SJCRH30 (cell line): ENCODE data around the gene SULF2. TPM values are rescaled to one million over a fixed set of nuclear protein-coding genes. Genes with fewer than 3 reads are reported as not detected.
A peak's percentile ranks its signal among the peaks of the same experiment; 100 is the strongest.

Experiments
- DNase-seq, 2 experiments: peaks; one replicate each; pipeline ENCODE4 v3.0.0-alpha.2; 2015 to 2020
- H3K27ac ChIP-seq: fragments of 250-450 bp; sonication (Bioruptor Pico); 2 replicates; pipeline ENCODE4 v1.5.1; 2020; ENCODE audit warnings: mild to moderate bottlenecking, moderate library complexity
- H3K27me3 ChIP-seq: fragments of 250-450 bp; sonication (Bioruptor Pico); 2 replicates; pipeline ENCODE4 v1.5.1; 2020; ENCODE audit warnings: mild to moderate bottlenecking, moderate library complexity
- H3K36me3 ChIP-seq: fragments of 250-450 bp; sonication (Bioruptor Pico); 2 replicates; pipeline ENCODE4 v1.5.1; 2020; ENCODE audit warnings: mild to moderate bottlenecking, moderate library complexity
- H3K4me1 ChIP-seq: fragments of 250-450 bp; sonication (Bioruptor Pico); 2 replicates; pipeline ENCODE4 v1.5.1; 2020; ENCODE audit warnings: mild to moderate bottlenecking, moderate library complexity
- H3K4me3 ChIP-seq: fragments of 250-450 bp; sonication (Bioruptor Pico); 2 replicates; pipeline ENCODE4 v1.5.1; 2020; ENCODE audit warnings: mild to moderate bottlenecking, moderate library complexity
- H3K9me3 ChIP-seq: fragments of 250-450 bp; sonication (Bioruptor Pico); replicated peaks from 2 replicates; pipeline ENCODE4 v1.5.1; 2020; ENCODE audit warnings: mild to moderate bottlenecking, moderate library complexity
- total RNA-seq: library from RNA; depleted of rRNA; stranded (reverse); fragments of >200 nt; shearing (Covaris generic); gene quantifications from 2 replicates; pipeline ENCODE4 v1.2.3, GENCODE V29; 2014

Gene SULF2
- total RNA-seq, 1 experiment from 2014 or later = 122 TPM

GRCh38 chr20:47678536-47678935, 106.7 kb downstream of the SULF2 start:
- no peak overlapping the region for H3K4me3 ChIP-seq
- H3K27ac ChIP-seq = no peak overlapping the region
- H3K36me3 ChIP-seq = peaks cover 8% of the 10 kb centered on the region
- no peaks in the 10 kb centered on the region for H3K27me3 ChIP-seq
- no peaks in the 10 kb centered on the region for H3K9me3 ChIP-seq
- DNase-seq = no peak
- no peaks in the 10 kb centered on the region for H3K4me1 ChIP-seq

GRCh38 chr20:47677635-47678453, 107.4 kb downstream of the SULF2 start:
- DNase-seq = peak; percentile 63 to 75
- H3K4me3 ChIP-seq = no peak overlapping the region
- H3K9me3 ChIP-seq = no peaks in the 10 kb centered on the region
- no peaks in the 10 kb centered on the region for H3K4me1 ChIP-seq
- peaks cover 8% of the 10 kb centered on the region for H3K36me3 ChIP-seq
- H3K27me3 ChIP-seq = no peaks in the 10 kb centered on the region
- H3K27ac ChIP-seq = no peak overlapping the region

GRCh38 chr20:47676912-47677634, 108.2 kb downstream of the SULF2 start:
- Histone ChIP-seq H3K9me3 (no peaks in the 10 kb centered on the region), H3K4me1 (no peaks in the 10 kb centered on the region), H3K4me3 (no peak overlapping the region), H3K27ac (no peak overlapping the region), H3K36me3 (peaks cover 8% of the 10 kb centered on the region), H3K27me3 (no peaks in the 10 kb centered on the region)
- DNase-seq = no peak

- no peaks in the 10 kb centered on the region for H3K9me3 ChIP-seq
- no peak overlapping the region for H3K27ac ChIP-seq
- H3K4me3 ChIP-seq = no peak overlapping the region
- no peaks in the 10 kb centered on the region for H3K4me1 ChIP-seq
- no peak for DNase-seq
- H3K36me3 ChIP-seq = peaks cover 5% of the 10 kb centered on the region
- no peaks in the 10 kb centered on the region for H3K27me3 ChIP-seq
Measured at GRCh38 chr20:47676219-47676721, 109.0 kb downstream of the SULF2 start.

- no peak overlapping the region for H3K27ac ChIP-seq
- H3K36me3 ChIP-seq = no peaks in the 10 kb centered on the region
- H3K4me1 ChIP-seq = no peaks in the 10 kb centered on the region
- DNase-seq = no peak
- no peaks in the 10 kb centered on the region for H3K9me3 ChIP-seq
- no peaks in the 10 kb centered on the region for H3K27me3 ChIP-seq
- no peak overlapping the region for H3K4me3 ChIP-seq
Measured at GRCh38 chr20:47675190-47676142, 109.8 kb downstream of the SULF2 start.

- Histone ChIP-seq H3K9me3 (no peaks in the 10 kb centered on the region), H3K36me3 (no peaks in the 10 kb centered on the region), H3K27ac (no peak overlapping the region), H3K4me1 (no peaks in the 10 kb centered on the region), H3K4me3 (no peak overlapping the region), H3K27me3 (no peaks in the 10 kb centered on the region)
- DNase-seq = no peak
Measured at GRCh38 chr20:47674686-47675085, 110.6 kb downstream of the SULF2 start.

- H3K4me1 ChIP-seq = no peaks in the 10 kb centered on the region
- no peak overlapping the region for H3K27ac ChIP-seq
- no peaks in the 10 kb centered on the region for H3K27me3 ChIP-seq
- H3K36me3 ChIP-seq = peaks cover 2% of the 10 kb centered on the region; the same call in 1 of the 2 replicates
- no peak for DNase-seq
- H3K9me3 ChIP-seq = no peaks in the 10 kb centered on the region
- no peak overlapping the region for H3K4me3 ChIP-seq
Measured at GRCh38 chr20:47674145-47674544, 111.1 kb downstream of the SULF2 start.

GRCh38 chr20:47673671-47673955, 111.7 kb downstream of the SULF2 start:
- no peak for DNase-seq
- no peak overlapping the region for H3K27ac ChIP-seq
- no peaks in the 10 kb centered on the region for H3K4me1 ChIP-seq
- no peaks in the 10 kb centered on the region for H3K9me3 ChIP-seq
- peaks cover 5% of the 10 kb centered on the region; the same call in 1 of the 2 replicates for H3K36me3 ChIP-seq
- no peaks in the 10 kb centered on the region for H3K27me3 ChIP-seq
- no peak overlapping the region for H3K4me3 ChIP-seq

GRCh38 chr20:47672886-47673670, 112.2 kb downstream of the SULF2 start:
- peaks cover 5% of the 10 kb centered on the region; the same call in 1 of the 2 replicates for H3K36me3 ChIP-seq
- no peak overlapping the region for H3K4me3 ChIP-seq
- no peak for DNase-seq
- no peaks in the 10 kb centered on the region for H3K4me1 ChIP-seq
- no peaks in the 10 kb centered on the region for H3K27me3 ChIP-seq
- no peaks in the 10 kb centered on the region for H3K9me3 ChIP-seq
- no peak overlapping the region for H3K27ac ChIP-seq

- DNase-seq = no peak
- no peak overlapping the region for H3K4me3 ChIP-seq
- H3K4me1 ChIP-seq = no peaks in the 10 kb centered on the region
- H3K9me3 ChIP-seq = no peaks in the 10 kb centered on the region
- peaks cover 5% of the 10 kb centered on the region; the same call in 1 of the 2 replicates for H3K36me3 ChIP-seq
- H3K27ac ChIP-seq = no peak overlapping the region
- H3K27me3 ChIP-seq = no peaks in the 10 kb centered on the region
Measured at GRCh38 chr20:47672166-47672565, 113.1 kb downstream of the SULF2 start.

- H3K4me3 ChIP-seq = no peak overlapping the region
- DNase-seq = no peak
Measured at GRCh38 chr20:47670913-47671312, 114.4 kb downstream of the SULF2 start.

GRCh38 chr20:47669927-47670890, 115.1 kb downstream of the SULF2 start:
- DNase-seq = no peak
- Histone ChIP-seq H3K4me1 (no peaks in the 10 kb centered on the region), H3K4me3 (no peak overlapping the region), H3K36me3 (peaks cover 5% of the 10 kb centered on the region; the same call in 1 of the 2 replicates), H3K27me3 (no peaks in the 10 kb centered on the region), H3K9me3 (no peaks in the 10 kb centered on the region), H3K27ac (no peak overlapping the region)

More at GRCh38 chr20:47670913-47671312, 114.4 kb downstream of the SULF2 start:
- Histone ChIP-seq H3K9me3 (no peaks in the 10 kb centered on the region), H3K36me3 (peaks cover 5% of the 10 kb centered on the region; the same call in 1 of the 2 replicates), H3K4me1 (no peaks in the 10 kb centered on the region), H3K27ac (no peak overlapping the region), H3K27me3 (no peaks in the 10 kb centered on the region)

- no peaks in the 10 kb centered on the region for H3K9me3 ChIP-seq
- no peak overlapping the region for H3K4me3 ChIP-seq
- H3K27me3 ChIP-seq = no peaks in the 10 kb centered on the region
- H3K4me1 ChIP-seq = no peaks in the 10 kb centered on the region
- no peak overlapping the region for H3K27ac ChIP-seq
- peaks cover 5% of the 10 kb centered on the region; the same call in 1 of the 2 replicates for H3K36me3 ChIP-seq
- no peak for DNase-seq
Measured at GRCh38 chr20:47669489-47669888, 115.8 kb downstream of the SULF2 start.
